A673 (cell line): ENCODE data around the gene P2RY2. TPM values are rescaled to one million over a fixed set of nuclear protein-coding genes. Genes with fewer than 3 reads are reported as not detected.

Experiments used
- BruUV-seq: library from RNA; stranded (reverse); fragments of 400-500 nt; replicated peaks from 2 replicates; lab custom pipeline; 2021; lab: Mats Ljungman, UMichigan
- CTCF ChIA-PET: fragments of 300-600 bp; sonication (Branson Sonifier 250); formaldehyde crosslinking; loops from one replicate; lab custom pipeline; 2022; ENCODE audit warnings: antibody characterized with exemption; lab: Charles Lee
- POLR2A ChIA-PET: fragments of 300-600 bp; sonication (Branson Sonifier 250); formaldehyde crosslinking; loops from one replicate; lab custom pipeline; 2022; ENCODE audit warnings: antibody characterized with exemption; ENCODE audit not compliant: low non-redundant PET; lab: Charles Lee
- DNase-seq: peaks from one replicate; pipeline ENCODE4 v3.0.0-alpha.2; 2015; ENCODE audit warnings: low spot score
- H3K27ac ChIP-seq: fragments of 200-600 bp; sonication (generic); 2 replicates; pipeline ENCODE4 v1.5.1; 2016; ENCODE audit warnings: mixed run types, low read depth, mild to moderate bottlenecking, mixed read lengths, antibody characterized with exemption, low read length; ENCODE audit not compliant: poor library complexity, severe bottlenecking
- H3K27me3 ChIP-seq: fragments of 200-600 bp; sonication (generic); replicated peaks from 2 replicates; pipeline ENCODE4 v1.6.1; 2017; ENCODE audit warnings: mixed run types, low read depth, mild to moderate bottlenecking, mixed read lengths, antibody characterized with exemption, low read length; ENCODE audit not compliant: insufficient read depth, poor library complexity
- H3K36me3 ChIP-seq: fragments of 200-600 bp; sonication (generic); 2 replicates; pipeline ENCODE4 v1.6.1; 2016; ENCODE audit warnings: mixed run types, mild to moderate bottlenecking, mixed read lengths, antibody characterized with exemption, low read length; ENCODE audit not compliant: insufficient read depth, poor library complexity, severe bottlenecking
- H3K4me1 ChIP-seq: fragments of 200-600 bp; sonication (generic); 2 replicates; pipeline ENCODE4 v1.6.1; 2017; ENCODE audit warnings: mixed run types, mild to moderate bottlenecking, mixed read lengths, antibody characterized with exemption, low read length; ENCODE audit not compliant: insufficient read depth, poor library complexity, severe bottlenecking
- H3K4me3 ChIP-seq: fragments of 200-600 bp; sonication (generic); 2 replicates; pipeline ENCODE4 v1.5.1; 2016; ENCODE audit warnings: low read depth, mixed run types, mild to moderate bottlenecking, mixed read lengths, low read length; ENCODE audit not compliant: poor library complexity, severe bottlenecking
- H3K9me3 ChIP-seq: fragments of 200-600 bp; sonication (generic); 2 replicates; pipeline ENCODE4 v1.6.1; 2016; ENCODE audit warnings: mixed run types, low read depth, mild to moderate bottlenecking, mixed read lengths, antibody characterized with exemption, low read length; ENCODE audit not compliant: poor library complexity, severe bottlenecking
- CTCF ChIP-seq: fragments of 300-800, 200-600 bp; sonication (generic); conservative IDR thresholded peaks from 2 replicates; pipeline ENCODE4 v1.5.1; 2017; ENCODE audit warnings: low read depth, mild to moderate bottlenecking, antibody characterized with exemption, low read length, moderate library complexity, mixed read lengths
- EZH2 ChIP-seq: fragments of 200-600 bp; sonication (generic); IDR thresholded peaks from 2 replicates; pipeline ENCODE4 v1.6.1; 2017; ENCODE audit warnings: borderline replicate concordance, low read depth, mild to moderate bottlenecking, mixed read lengths, antibody characterized with exemption, low read length; ENCODE audit not compliant: poor library complexity, severe bottlenecking
- intact Hi-C: fragments of 100-400 bp; cut with micrococcal nuclease; formaldehyde crosslinking; loops from one replicate; pipeline ENCODE4 v1.10.0; 2022; ENCODE audit not compliant: unreplicated experiment
- total RNA-seq: library from RNA; stranded (reverse); gene quantifications from 2 replicates; pipeline ENCODE4 v1.2.3, GENCODE V29; 2021

Gene P2RY2
- total RNA-seq, 1 experiment from 2014 or later = not detected

GRCh38 chr11:73225001-73225686 is 7.1 kb downstream of the P2RY2 start:
- Histone ChIP-seq H3K4me1 (no peaks in the 10 kb centered on the region), H3K9me3 (no peaks in the 10 kb centered on the region), H3K27me3 (no peaks in the 10 kb centered on the region), H3K4me3 (no peak overlapping the region), H3K27ac (no peak overlapping the region), H3K36me3 (no peaks in the 10 kb centered on the region)
- CTCF ChIA-PET = no interaction called here
- POLR2A ChIA-PET = no interaction called here
- intact Hi-C loops = no loop called here
- no peak for TF ChIP-seq CTCF
- no peak for TF ChIP-seq EZH2
- no TSS peak for BruUV-seq
- DNase-seq = no peak

DNA sequence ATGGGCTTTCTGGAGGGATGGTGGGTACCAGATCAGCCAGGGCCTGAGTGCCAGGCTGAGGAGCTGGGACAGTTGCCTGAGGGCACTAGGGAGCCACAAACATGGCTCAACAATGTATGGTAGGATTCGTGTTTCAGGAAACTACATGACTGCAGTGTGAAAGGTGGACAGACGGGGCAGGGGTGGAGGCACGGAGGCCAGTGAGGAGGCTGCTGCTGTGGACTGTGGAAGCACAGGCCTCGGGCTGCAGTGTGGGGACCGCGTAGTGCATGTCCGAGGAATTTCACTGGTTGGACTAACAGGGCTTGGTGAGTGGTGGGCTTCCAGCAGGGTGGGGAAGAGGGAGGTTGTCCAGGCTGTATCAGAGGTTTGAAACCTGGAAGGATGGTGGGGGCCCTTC is 7.8 kb downstream of the P2RY2 start:
- Histone ChIP-seq H3K4me1 (no peaks in the 10 kb centered on the region), H3K27me3 (no peaks in the 10 kb centered on the region), H3K9me3 (no peaks in the 10 kb centered on the region), H3K27ac (no peak overlapping the region), H3K36me3 (no peaks in the 10 kb centered on the region), H3K4me3 (no peak overlapping the region)
- ChIA-PET POLR2A (no interaction called here), CTCF (no interaction called here)
- no peak for TF ChIP-seq EZH2
- TF ChIP-seq CTCF = no peak
- no peak for DNase-seq
- no TSS peak for BruUV-seq
- intact Hi-C loops = no loop called here

GRCh38 chr11:73226297-73227006 is 8.4 kb downstream of the P2RY2 start:
- TF ChIP-seq EZH2 = no peak
- TF ChIP-seq CTCF = no peak
- POLR2A ChIA-PET = no interaction called here
- H3K27ac ChIP-seq = no peak overlapping the region
- no peak for DNase-seq
- BruUV-seq = no TSS peak
- H3K9me3 ChIP-seq = no peaks in the 10 kb centered on the region
- no peaks in the 10 kb centered on the region for H3K4me1 ChIP-seq
- H3K36me3 ChIP-seq = no peaks in the 10 kb centered on the region
- CTCF ChIA-PET = interaction anchor here (0.5 kb wide), 1 partner anchor 676 kb away, joined by 7 read pairs; no protein-coding TSS in a partner anchor
- intact Hi-C loops = no loop called here
- H3K27me3 ChIP-seq = no peaks in the 10 kb centered on the region
- H3K4me3 ChIP-seq = no peak overlapping the region
